Chondrocyte (in vitro differentiated cells): ENCODE measurements around the gene PRR14L. TPM values are rescaled to one million over a fixed set of nuclear protein-coding genes. Genes with fewer than 3 reads are reported as not detected.
"Not testable (repeated sequence)": the region's sequence is repeated elsewhere in the genome, so short reads cannot be mapped to it uniquely, and the experiment has no call there.

Source experiments
- DNase-seq: peaks from one replicate; pipeline ENCODE4 v3.0.0; 2021; ENCODE audit warnings: mixed read lengths, low spot score
- H3K27ac Mint-ChIP-seq: one replicate; pipeline ENCODE4 v1.8.0; 2021; ENCODE audit warnings: mild to moderate bottlenecking, moderate library complexity, mixed read lengths; ENCODE audit not compliant: unreplicated experiment
- H3K27me3 Mint-ChIP-seq: 2 replicates; pipeline ENCODE4 v1.8.0; 2021; ENCODE audit warnings: low read depth, mixed read lengths
- H3K36me3 Mint-ChIP-seq: 2 replicates; pipeline ENCODE4 v1.8.0; 2021; ENCODE audit warnings: low read depth, mixed read lengths
- H3K4me1 Mint-ChIP-seq: 2 replicates; pipeline ENCODE4 v1.8.0; 2021; ENCODE audit warnings: low read depth, mild to moderate bottlenecking, mixed read lengths
- H3K4me3 Mint-ChIP-seq: one replicate; pipeline ENCODE4 v1.8.0; 2021; ENCODE audit warnings: mild to moderate bottlenecking, moderate library complexity, mixed read lengths; ENCODE audit not compliant: unreplicated experiment
- H3K9me3 Mint-ChIP-seq: 2 replicates; pipeline ENCODE4 v1.8.0; 2021; ENCODE audit warnings: low read depth, mixed read lengths
- total RNA-seq: library from RNA; stranded (reverse); gene quantifications from 3 replicates; pipeline ENCODE4 v1.2.1, GENCODE V29; 2021
- TF ChIP-seq, protein P1 (sequence below): fragments of 200-600 bp; sonication (generic); IDR thresholded peaks from 2 replicates; pipeline ENCODE4 v1.5.0; 2021; ENCODE audit warnings: antibody characterized with exemption, mild to moderate bottlenecking, moderate library complexity

PRR14L gene
- total RNA-seq, 1 donor from 2014 or later = 49.1 TPM

DNA sequence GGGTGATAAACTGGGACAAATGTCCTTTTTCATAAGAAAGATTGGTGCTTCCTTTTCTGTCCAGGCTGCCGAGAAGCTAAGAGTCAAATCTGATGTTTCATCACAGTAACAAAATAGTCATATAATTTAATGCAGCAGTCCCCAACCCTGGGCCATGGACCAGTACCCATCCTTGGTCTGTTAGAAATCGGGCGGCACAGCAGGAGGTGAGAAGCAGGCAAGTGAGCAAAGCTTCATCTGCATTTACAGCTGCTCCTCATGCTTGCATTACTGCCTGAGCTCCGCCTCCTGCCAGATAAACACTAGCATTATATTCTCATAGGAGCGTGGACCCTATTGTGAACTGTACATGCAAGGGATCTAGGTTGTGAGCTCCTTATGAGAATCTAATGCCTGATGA, 26.2 kb downstream of the PRR14L start:
- peaks cover 4% of the 10 kb centered on the region for H3K36me3 Mint-ChIP-seq
- no peak overlapping the region for H3K27ac Mint-ChIP-seq
- no peak for DNase-seq
- no peaks in the 10 kb centered on the region for H3K9me3 Mint-ChIP-seq
- H3K4me3 Mint-ChIP-seq = no peak overlapping the region
- H3K4me1 Mint-ChIP-seq = no peaks in the 10 kb centered on the region
- TF ChIP-seq, protein P1, sequence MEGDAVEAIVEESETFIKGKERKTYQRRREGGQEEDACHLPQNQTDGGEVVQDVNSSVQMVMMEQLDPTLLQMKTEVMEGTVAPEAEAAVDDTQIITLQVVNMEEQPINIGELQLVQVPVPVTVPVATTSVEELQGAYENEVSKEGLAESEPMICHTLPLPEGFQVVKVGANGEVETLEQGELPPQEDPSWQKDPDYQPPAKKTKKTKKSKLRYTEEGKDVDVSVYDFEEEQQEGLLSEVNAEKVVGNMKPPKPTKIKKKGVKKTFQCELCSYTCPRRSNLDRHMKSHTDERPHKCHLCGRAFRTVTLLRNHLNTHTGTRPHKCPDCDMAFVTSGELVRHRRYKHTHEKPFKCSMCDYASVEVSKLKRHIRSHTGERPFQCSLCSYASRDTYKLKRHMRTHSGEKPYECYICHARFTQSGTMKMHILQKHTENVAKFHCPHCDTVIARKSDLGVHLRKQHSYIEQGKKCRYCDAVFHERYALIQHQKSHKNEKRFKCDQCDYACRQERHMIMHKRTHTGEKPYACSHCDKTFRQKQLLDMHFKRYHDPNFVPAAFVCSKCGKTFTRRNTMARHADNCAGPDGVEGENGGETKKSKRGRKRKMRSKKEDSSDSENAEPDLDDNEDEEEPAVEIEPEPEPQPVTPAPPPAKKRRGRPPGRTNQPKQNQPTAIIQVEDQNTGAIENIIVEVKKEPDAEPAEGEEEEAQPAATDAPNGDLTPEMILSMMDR = no peak
- no peaks in the 10 kb centered on the region for H3K27me3 Mint-ChIP-seq

DNA sequence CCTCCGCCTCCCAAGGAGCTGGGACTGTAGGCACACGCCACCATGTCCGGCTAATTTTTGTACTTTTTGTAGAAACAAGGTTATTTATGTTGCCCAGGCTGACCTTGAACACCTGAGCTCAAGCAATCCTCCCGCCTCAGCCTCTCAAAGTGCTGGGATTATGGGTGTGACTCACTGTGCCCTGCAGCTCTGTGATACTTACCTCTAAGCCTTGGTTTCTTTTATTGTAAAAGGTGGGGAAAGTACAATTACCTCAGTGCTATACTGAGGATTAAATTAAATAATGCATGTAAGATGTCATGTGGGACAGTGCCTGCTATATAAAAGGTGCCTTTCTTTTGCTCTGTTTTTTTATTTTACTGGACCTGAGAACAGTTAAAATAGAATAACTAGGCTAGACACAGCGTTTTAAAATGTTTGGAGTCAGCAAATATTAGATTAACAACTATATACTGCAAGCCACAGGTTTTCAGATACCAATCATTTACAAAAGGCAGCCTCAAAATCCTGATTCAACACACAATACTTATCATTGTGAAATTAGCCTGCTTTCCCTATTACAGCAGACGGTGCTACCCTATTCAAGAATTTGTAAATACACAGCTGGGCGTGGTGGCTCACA, 30.0 kb downstream of the PRR14L start:
- no peak for DNase-seq
- H3K4me3 Mint-ChIP-seq = no peak overlapping the region
- no peaks in the 10 kb centered on the region for H3K9me3 Mint-ChIP-seq
- TF ChIP-seq, protein P1 = no peak
- H3K27me3 Mint-ChIP-seq = no peaks in the 10 kb centered on the region
- H3K4me1 Mint-ChIP-seq = no peaks in the 10 kb centered on the region
- H3K36me3 Mint-ChIP-seq = peaks cover 21% of the 10 kb centered on the region
- H3K27ac Mint-ChIP-seq = no peak overlapping the region

DNA sequence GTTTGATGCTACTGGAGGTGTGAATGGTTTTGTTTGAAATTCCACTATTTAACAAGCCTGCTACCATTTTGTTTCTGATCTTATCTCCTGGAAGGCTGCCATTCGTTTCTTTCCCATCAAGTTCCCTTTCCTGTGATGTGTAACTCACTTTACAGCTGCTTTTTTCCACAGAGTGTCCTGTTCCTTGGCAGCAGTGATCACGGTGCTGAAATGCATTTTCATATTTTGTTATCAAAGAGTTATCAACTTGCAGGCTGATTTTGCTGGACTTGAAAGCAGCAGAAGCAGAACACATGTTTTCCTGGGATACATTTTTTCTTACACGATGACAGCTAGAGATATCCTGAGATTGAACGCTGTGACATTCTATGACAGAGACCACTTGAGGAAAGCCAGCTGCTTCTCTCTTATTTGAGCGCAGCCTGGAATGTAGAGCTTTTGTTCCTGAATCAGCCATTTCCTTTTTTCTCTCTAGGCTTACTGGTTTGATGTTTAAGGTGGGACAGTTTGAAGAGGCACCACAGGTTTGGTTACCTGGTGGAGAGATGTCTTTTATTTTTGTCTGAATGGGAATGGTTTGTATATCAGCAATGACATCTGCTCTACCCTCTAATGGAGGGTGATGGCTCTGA, 34.7 kb downstream of the PRR14L start:
- Mint-ChIP-seq H3K27ac (no peak overlapping the region), H3K4me1 (no peaks in the 10 kb centered on the region), H3K9me3 (no peaks in the 10 kb centered on the region), H3K36me3 (peaks cover 45% of the 10 kb centered on the region), H3K27me3 (no peaks in the 10 kb centered on the region), H3K4me3 (no peak overlapping the region)
- TF ChIP-seq, protein P1 = no peak
- DNase-seq = no peak

DNA sequence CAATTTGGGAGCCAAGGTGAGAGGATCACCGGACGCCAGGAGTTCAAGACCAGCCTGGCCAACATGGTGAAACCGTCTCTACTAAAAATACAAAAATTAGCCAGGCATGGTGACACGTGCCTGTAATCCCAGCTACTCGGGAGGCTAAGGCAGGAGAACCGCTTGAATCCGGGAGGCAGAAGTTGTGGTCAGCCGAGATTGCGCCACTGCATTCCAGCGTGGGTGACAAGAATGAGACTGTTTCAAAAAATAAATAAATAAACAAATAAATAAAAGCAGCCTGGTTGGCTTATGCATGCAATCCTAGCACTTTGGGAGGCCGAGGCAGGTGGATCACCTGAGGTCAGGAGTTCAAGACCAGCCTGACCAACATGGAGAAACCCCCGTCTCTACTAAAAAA, 38.7 kb downstream of the PRR14L start:
- not testable (repeated sequence) for H3K27ac Mint-ChIP-seq, H3K4me3 Mint-ChIP-seq, H3K9me3 Mint-ChIP-seq, H3K27me3 Mint-ChIP-seq, DNase-seq, H3K4me1 Mint-ChIP-seq
- peaks cover 41% of the 10 kb centered on the region for H3K36me3 Mint-ChIP-seq

DNA sequence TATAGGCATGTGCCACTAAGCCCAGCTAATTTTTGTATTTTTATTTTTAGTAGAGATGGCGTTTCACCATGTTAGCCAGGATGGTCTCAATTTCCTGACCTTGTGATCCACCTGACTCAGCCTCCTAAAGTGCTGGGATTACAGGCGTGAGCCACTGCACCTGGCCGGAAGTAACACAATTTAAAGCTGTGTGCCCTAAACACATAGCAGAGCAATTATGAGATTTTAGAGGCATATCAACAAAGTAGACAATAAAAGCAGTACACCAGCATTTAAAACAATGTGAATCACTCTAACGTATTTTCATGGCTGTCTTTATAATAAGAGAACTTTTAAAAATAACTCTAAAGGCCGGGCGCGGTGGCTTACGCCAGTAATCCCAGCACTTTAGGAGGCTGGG, 42.4 kb downstream of the PRR14L start:
- Mint-ChIP-seq H3K4me3 (no peak overlapping the region), H3K9me3 (no peaks in the 10 kb centered on the region), H3K36me3 (peaks cover 26% of the 10 kb centered on the region), H3K4me1 (no peaks in the 10 kb centered on the region), H3K27ac (no peak overlapping the region), H3K27me3 (no peaks in the 10 kb centered on the region)
- DNase-seq = no peak
- TF ChIP-seq, protein P1 = no peak

DNA sequence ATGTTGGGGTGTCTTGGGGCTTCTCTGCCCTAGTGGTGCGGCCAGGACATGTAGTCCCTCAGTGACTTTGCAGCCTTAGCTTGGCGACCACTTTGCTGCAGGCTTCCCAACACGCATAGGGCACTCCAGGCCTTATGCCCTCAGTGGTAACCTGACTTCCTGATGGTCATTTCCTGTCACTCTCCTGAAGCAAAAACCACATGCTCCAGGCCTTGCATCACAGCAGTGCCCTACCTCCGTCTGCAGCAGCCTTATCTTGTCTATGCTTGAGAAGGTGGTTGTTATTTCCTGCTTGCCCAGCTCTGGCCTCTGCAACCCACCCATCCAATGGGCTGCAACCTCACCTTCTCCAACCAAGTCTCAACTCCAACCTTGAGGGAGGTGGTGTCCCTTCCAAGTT, 54.5 kb downstream of the PRR14L start:
- no peak overlapping the region for H3K4me3 Mint-ChIP-seq
- no peak overlapping the region for H3K27ac Mint-ChIP-seq
- TF ChIP-seq, protein P1 = no peak
- no peaks in the 10 kb centered on the region for H3K9me3 Mint-ChIP-seq
- H3K36me3 Mint-ChIP-seq = peaks cover 24% of the 10 kb centered on the region
- no peaks in the 10 kb centered on the region for H3K27me3 Mint-ChIP-seq
- no peak for DNase-seq
- peaks cover 4% of the 10 kb centered on the region for H3K4me1 Mint-ChIP-seq

DNA sequence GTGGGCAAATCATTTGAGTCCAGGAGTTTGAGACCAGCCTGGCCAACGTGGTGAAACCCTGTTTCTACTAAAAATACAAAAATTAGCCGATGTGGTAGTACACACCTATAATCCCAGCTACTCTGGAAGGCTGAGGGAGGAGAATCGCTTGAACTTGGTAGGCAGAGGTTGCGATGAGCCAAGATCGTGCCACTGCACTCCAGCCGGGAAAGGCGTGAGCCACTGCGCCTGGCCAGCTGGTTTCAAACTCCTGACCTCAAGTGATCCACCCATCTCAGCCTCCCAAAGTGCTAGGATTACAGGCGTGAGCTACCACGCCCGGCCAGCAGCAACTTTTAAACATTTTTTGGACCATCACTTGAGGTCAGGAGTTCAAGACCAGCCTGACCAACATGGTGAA, 55.9 kb downstream of the PRR14L start:
- not testable (repeated sequence) for H3K27ac Mint-ChIP-seq, DNase-seq, H3K4me3 Mint-ChIP-seq, H3K27me3 Mint-ChIP-seq, H3K4me1 Mint-ChIP-seq, H3K9me3 Mint-ChIP-seq
- H3K36me3 Mint-ChIP-seq = peaks cover 21% of the 10 kb centered on the region
